VCaP (cell line): ENCODE measurements around the gene RAB29.

Source experiments
- H3K27ac ChIP-seq: fragments of 450-650 bp; 2 replicates; pipeline ENCODE4 v1.5.1; 2017
- TF ChIP-seq, protein P1 (sequence below): fragments of 450-650 bp; conservative IDR thresholded peaks from 2 replicates; pipeline ENCODE4 v1.5.1; 2017; ENCODE audit warnings: mild to moderate bottlenecking, moderate library complexity

Gene RAB29

DNA sequence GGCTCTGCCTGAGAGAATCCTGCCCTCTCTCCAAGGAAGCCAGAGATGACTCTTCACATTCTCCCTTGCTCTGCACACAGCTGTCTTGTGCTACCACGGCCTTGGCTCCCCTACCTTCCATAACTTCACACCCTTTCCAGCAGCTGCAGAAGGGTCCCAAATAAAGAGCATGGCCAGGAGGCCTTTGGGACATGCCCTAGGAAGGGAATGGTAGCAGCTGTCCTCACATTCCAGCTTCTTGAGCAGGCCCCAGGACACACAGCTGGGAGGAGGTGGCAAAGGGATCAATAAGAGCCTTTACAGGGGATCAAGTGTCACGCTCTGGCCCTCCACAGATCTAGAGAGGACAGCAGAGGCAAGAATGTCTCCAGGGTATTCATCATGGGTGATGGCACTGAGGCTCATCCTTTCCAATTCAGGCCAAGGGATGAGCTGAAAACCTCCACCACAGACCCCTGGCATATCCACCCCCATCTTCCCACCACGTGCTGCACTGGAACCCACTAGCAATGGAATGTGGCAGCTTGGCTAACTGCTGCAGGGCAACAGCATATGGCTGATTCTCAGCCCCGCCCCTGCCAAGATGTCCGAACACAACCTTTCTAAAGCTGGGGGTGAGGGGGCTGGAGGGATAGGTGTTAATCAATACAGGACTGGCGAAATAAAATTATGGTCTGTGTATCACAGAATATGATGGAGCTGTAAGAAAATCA lies 17.8 kb upstream of the RAB29 start:
- TF ChIP-seq, protein P1, sequence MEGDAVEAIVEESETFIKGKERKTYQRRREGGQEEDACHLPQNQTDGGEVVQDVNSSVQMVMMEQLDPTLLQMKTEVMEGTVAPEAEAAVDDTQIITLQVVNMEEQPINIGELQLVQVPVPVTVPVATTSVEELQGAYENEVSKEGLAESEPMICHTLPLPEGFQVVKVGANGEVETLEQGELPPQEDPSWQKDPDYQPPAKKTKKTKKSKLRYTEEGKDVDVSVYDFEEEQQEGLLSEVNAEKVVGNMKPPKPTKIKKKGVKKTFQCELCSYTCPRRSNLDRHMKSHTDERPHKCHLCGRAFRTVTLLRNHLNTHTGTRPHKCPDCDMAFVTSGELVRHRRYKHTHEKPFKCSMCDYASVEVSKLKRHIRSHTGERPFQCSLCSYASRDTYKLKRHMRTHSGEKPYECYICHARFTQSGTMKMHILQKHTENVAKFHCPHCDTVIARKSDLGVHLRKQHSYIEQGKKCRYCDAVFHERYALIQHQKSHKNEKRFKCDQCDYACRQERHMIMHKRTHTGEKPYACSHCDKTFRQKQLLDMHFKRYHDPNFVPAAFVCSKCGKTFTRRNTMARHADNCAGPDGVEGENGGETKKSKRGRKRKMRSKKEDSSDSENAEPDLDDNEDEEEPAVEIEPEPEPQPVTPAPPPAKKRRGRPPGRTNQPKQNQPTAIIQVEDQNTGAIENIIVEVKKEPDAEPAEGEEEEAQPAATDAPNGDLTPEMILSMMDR = no peak
- H3K27ac ChIP-seq = no peak overlapping the region

DNA sequence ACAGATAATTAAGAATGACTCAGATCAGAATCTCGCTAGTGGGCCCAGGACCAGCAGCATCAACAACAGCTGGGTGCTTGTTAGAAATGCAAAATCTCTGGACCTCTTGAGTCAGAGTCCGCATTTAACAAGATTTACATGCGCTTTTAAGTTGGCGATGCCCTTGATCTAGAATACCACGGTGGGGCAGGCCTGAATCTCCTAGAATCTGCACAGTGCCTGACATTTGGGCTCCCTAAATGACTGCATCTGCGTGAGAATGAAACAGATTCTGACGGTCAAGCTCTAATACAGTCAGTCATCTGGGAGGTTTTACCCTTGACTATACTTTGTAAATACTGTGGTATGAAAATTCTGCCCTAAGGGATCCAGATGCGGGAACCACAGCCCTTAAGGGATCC lies 17.2 kb upstream of the RAB29 start:
- TF ChIP-seq, protein P1 = no peak
- H3K27ac ChIP-seq = no peak overlapping the region

DNA sequence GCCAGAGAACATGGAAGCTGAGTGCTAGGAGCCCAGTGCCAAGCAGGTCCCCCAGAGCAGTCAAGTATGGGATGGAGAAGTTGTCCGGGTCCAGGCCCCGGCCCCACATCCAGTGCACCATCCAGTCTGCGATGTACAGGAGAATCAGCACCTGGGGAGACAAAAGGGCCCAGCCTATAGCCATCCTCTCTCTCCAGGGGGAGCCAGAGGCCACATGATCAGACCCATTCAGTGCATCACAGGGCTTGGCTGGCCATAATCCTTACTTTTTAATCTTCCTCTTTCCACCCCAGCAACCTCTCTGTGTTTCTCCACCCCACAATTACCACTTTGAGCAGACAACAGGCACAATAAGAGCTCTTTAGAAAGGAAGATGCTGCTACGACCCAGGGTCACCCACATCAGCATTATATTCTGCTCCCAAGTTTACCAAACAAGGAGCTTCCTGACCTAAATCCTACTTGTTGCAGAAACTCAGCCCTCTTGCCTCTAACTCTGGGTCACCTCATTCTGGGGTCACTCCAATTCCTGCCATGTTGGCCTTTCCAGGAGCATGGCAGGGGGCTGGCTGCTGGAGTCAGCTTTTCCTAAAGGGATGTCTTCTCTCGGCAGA lies 16.4 kb upstream of the RAB29 start:
- TF ChIP-seq, protein P1 = peak; percentile 87

DNA sequence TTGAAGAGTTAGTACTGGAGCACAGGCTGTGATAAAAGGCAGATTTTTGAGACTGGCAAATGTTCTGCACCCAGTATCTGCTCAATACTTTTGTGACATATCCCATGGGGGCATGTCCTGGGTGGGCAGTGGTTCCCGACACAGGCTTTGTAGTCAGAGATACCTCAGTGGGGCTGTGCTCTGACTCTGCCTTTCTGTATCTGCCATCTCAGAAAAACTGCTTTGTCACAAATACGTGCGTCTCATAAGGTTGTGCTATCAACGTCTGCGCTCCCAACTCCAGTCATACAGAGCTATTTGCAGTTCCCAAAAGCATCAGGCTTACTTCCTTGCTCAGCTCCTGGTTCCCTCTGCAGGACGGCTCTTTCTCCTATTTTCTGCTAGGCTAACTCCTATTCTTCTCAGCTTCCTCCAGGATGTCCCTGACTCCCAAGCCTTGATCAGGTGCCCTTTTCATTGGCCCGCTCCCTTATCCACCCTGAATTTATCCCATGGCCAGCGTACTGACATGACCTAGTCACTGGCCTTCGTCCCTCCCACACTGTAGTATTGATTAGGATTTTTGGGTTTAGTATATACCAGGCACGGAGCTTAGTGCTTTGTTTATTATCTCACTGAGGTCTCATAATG lies 12.1 kb upstream of the RAB29 start:
- no peak overlapping the region for H3K27ac ChIP-seq

More for the DNA sequence above, 16.4 kb upstream of the RAB29 start:
- no peak overlapping the region for H3K27ac ChIP-seq

DNA sequence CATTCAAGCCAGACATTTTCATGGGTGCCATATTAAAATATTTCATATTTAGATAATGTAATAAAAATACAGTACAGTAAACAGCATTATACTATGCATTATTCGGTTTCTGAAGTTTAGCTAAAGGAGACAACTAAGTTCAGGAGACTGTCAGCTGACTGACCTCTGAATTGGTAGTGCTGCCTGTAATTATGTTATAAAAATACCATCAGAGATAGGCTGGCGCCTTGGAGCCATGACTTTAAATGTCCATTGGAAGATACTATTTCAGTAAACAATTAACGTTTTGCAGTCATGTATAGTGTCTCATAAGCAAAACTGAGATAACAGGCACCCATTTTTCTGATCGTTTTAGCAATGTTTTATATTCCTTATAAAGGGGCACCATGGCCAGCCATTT lies 11.3 kb upstream of the RAB29 start:
- TF ChIP-seq, protein P1 = no peak
- H3K27ac ChIP-seq = no peak overlapping the region

More for the DNA sequence above, 12.1 kb upstream of the RAB29 start:
- TF ChIP-seq, protein P1 = no peak

DNA sequence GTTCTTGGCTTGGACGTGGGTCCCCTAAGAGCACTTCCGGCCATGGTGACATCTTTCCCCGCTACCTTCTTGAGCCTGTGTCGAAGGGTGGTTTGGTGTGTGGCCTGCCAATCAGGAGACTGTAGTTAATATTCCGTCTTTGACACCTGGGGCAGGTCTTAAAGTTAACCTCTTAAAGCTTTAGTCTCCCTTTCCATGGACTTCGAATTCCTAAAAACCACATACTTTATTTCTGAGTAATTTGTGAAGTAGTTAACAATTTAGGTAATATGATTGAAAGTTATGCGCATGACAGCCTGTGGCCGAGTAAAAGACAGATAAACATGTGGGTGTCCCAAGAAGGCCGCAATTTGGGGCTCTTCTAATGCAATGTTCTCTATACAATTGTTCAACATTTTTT lies 10.2 kb upstream of the RAB29 start:
- TF ChIP-seq, protein P1 = no peak

DNA sequence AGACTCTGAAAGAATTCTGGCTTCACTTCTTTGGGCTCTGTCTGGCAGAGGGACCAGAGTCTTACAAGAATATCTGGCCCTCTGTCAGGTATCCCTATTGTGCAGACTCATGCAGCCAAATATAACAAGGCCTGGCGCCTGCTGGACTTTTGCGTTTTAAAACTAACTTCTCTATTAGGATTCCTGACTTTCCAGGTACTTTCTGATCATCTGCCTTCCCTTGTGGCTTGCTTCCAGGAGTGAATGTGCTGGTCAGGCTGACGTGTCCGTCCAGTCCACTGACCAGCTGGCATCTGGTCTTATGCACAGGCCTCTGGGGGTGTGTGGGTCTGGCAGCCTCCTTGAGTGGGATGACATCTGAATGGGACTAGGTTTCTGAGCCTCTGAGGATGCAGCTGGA lies 8.6 kb upstream of the RAB29 start:
- no peak overlapping the region for H3K27ac ChIP-seq
- TF ChIP-seq, protein P1 = no peak

More for the DNA sequence above, 10.2 kb upstream of the RAB29 start:
- no peak overlapping the region for H3K27ac ChIP-seq
